GM13976 (cell line): ENCODE results near the gene SLC35F1.

Source experiments
- DNase-seq: peaks from one replicate; pipeline ENCODE4 v3.0.0; 2012; ENCODE audit warnings: low spot score
- in situ Hi-C: fragments of 300-500 bp; cut with MboI; formaldehyde crosslinking; loops from one replicate; pipeline ENCODE4 v1.12.0; 2022; ENCODE audit warnings: low sequenced_read_pairs, mixed read lengths, inconsistent platforms; ENCODE audit not compliant: unreplicated experiment
- TF ChIP-seq, protein P1 (sequence below): IDR thresholded peaks from 2 replicates; pipeline ENCODE4 v1.5.1; 2012; ENCODE audit warnings: borderline replicate concordance, mild to moderate bottlenecking; ENCODE audit not compliant: insufficient read depth; ENCODE audit errors: extremely low read depth, missing control alignments, control extremely low read depth

SLC35F1 gene

GRCh38 chr6:118309337-118310093 is 402.5 kb downstream of the SLC35F1 start:
- TF ChIP-seq, protein P1, sequence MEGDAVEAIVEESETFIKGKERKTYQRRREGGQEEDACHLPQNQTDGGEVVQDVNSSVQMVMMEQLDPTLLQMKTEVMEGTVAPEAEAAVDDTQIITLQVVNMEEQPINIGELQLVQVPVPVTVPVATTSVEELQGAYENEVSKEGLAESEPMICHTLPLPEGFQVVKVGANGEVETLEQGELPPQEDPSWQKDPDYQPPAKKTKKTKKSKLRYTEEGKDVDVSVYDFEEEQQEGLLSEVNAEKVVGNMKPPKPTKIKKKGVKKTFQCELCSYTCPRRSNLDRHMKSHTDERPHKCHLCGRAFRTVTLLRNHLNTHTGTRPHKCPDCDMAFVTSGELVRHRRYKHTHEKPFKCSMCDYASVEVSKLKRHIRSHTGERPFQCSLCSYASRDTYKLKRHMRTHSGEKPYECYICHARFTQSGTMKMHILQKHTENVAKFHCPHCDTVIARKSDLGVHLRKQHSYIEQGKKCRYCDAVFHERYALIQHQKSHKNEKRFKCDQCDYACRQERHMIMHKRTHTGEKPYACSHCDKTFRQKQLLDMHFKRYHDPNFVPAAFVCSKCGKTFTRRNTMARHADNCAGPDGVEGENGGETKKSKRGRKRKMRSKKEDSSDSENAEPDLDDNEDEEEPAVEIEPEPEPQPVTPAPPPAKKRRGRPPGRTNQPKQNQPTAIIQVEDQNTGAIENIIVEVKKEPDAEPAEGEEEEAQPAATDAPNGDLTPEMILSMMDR, result no peak
- DNase-seq, result no peak
- in situ Hi-C loops, result no loop called here

DNA sequence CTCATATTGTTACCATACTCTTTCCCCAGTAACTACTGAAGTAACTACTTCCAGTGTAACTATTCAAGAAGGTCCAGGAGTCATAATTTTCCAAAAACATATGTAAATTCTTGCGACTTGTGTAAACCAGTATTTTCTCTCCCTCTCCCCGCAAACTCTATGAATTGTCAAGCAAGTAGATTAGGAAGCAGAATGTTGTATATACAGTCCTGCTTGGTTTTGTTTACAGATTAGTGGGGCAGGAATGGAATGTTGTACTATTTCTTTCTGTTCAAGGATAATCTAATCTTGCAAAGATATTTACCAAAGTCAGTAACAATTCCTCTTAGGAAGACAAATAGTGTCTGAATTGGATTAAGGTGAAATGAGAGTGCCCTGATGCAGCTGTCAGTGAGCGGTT is 406.1 kb downstream of the SLC35F1 start:
- no peak for DNase-seq
- in situ Hi-C loops, result no loop called here
- TF ChIP-seq, protein P1, result no peak

DNA sequence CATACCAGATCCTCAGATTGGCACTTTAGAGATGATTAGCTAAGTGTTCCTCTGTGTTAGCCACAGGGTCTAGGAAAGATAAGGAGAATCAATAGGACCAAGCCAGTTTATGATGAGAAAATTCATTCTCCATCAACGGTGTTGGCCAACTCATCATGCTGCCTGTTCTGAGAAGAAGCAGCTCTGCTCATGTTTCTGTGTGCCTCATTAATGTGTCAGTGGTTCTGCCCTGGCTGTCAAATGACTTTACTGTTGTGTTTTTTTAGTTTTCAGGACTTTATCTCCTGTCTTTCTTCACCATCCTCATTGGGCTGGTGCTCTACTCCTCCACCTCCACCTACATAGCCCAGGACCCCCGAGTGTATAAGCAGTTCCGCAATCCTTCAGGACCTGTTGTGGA is 406.7 kb downstream of the SLC35F1 start:
- in situ Hi-C loops, result no loop called here
- TF ChIP-seq, protein P1, result no peak
- DNase-seq, result no peak

DNA sequence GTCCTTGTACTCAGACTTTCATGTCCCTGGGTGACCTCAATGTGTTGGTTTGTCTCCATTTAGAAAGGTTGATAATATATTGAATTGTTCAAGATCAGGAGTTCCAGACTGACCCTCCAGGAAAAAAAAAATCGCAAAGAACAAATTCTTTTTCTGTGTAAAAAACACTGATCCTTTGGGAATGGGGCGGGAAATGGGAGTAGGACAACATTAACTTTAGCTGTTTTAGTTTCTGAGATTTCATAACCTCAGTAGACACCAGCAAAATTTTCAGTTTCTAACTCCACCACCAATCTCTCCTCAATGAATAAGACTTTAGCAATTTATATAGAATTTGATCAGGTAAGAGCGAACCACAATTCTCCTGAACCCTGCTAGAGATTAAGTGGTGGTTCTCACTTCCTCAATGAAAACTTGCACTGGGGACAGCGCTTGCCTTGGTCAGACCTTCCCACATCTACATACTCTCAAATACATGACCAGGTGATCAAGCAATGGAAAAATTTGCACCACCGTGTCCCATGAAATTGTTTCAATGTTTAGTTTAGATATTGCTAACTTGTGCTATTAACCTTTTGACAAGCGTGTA is 409.8 kb downstream of the SLC35F1 start:
- TF ChIP-seq, protein P1, result no peak
- in situ Hi-C loops, result no loop called here

GRCh38 chr6:118317581-118318563 is 410.8 kb downstream of the SLC35F1 start:
- in situ Hi-C loops, result no loop called here
- no peak for DNase-seq

More for the DNA sequence above, 409.8 kb downstream of the SLC35F1 start:
- DNase-seq, result peak; percentile 12

GRCh38 chr6:118318648-118319047 is 411.6 kb downstream of the SLC35F1 start:
- in situ Hi-C loops, result no loop called here
- no peak for DNase-seq
- TF ChIP-seq, protein P1, result no peak

More at GRCh38 chr6:118317581-118318563, 410.8 kb downstream of the SLC35F1 start:
- TF ChIP-seq, protein P1, result no peak
